HG03354 (cell line): ENCODE measurements around the gene ROBO1.

Experiments used
- ATAC-seq: cut with Tn5 transposase; IDR thresholded peaks from one replicate; pipeline ENCODE4 v1.9.1; 2021; ENCODE audit warnings: mild to moderate bottlenecking; ENCODE audit not compliant: unreplicated experiment, poor library complexity, severe bottlenecking

The ROBO1 gene

GRCh38 chr3:78977073-78977472 lies 790.7 kb downstream of the ROBO1 start:
- ATAC-seq, result no peak

DNA sequence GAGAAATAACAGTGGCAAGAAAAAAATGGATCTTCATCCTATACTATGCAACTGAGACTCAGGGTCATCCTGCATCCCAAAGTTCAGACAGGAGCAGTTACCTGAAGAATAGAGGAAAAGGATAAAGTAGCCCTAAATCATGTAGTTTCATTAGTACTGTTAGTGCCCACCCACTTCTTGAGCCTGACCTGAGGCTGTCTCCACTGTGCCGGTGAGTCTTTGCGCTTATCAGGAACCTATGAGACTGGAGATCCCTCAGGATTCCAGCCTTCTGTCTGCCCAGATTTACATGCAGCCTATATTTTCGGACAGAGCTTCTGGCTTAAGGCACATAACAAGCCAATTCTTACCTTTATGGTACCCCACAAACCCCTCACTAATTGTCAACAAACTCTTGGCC lies 791.6 kb downstream of the ROBO1 start:
- no peak for ATAC-seq

GRCh38 chr3:78974181-78974790 lies 793.5 kb downstream of the ROBO1 start:
- ATAC-seq, result no peak

DNA sequence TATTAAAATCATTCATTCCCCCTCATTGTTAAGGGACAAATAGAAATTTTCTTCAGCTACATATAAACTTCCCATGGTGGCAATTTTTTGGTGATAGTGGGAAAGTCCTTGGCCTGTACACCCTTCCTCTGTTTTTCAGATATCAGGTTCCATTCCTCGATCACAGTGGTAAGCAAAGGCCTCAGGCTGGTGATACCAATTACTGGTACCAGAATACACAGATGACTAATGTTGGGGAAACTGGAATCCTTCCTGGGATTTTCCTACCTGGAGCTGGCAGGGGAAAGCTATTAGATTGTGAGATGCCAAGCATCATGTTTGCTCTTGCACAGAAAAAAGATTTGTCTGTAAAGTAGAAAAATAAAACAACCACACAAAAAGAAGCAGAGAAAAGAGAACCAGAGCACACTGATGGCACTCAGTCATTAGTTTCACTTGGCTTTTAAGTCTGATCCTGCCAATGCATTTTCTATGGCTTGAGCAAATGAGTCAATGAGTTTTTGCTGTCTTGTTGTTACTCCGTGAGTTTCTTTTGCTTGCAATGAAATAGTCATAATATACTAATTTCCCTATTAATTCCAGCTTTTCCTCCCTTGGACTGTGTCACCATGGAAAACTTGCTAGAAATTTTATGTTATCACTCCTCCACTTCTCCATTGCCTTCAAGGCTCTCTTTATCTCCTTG lies 795.0 kb downstream of the ROBO1 start:
- no peak for ATAC-seq

DNA sequence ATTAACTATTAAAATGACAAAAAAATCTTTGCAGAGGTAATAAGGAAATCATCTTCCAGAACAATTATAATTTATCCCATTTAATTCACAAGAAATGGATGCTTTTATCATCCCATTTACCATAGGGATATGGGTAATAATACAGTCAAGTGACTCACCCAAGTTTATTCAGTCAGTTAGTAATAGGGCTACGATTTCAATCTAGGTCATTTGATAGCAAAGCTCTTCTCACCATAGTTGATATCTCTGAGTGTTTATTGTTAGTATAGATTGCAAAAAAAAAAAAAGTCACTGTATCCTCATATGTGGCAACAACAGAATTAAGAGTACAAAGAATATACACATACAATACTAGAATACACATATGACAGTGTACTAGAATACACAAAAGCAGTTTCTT lies 797.1 kb downstream of the ROBO1 start:
- no peak for ATAC-seq

GRCh38 chr3:78969483-78969882 lies 798.3 kb downstream of the ROBO1 start:
- ATAC-seq, result no peak

DNA sequence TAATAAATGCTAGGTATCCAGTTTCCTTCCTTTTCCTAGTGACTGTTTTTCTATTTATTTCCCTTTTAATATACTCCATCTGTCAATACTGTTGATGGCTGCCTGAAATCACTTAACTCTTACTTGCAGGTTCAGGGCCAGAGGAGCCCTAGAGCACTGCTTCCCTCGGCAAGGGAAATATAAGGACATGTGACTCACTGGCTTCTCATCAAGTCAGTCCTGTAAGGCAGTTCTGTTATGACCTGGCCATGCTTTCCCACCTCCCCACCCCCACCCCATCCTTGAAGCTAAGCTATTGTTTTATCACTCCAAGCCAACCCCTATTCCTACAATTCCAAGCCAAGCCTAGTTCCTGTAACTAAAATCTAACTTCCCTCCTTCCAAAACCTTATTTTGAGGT lies 800.7 kb downstream of the ROBO1 start:
- ATAC-seq, result no peak

- ATAC-seq, result no peak
These were observed 804.0 kb downstream of the ROBO1 start for GRCh38 chr3:78963771-78964170.

DNA sequence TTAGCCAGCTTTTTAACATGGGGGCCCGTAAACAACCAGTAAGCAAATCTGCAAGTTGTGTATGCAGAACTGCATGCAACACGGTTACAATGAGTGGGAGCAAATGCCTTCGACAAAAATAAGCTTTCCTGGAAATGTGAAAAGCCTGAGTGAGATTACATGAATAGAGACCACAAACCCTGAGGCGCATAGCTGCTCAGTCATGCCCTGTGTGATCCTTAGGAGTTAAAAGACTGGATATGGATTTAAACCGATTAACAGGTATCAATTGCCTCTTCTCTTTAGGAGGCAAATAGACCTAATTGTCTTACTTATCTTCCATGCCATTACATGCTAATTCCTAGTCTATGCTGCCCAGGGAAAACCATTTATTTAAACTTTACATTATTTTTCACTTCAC lies 810.3 kb downstream of the ROBO1 start:
- no peak for ATAC-seq

DNA sequence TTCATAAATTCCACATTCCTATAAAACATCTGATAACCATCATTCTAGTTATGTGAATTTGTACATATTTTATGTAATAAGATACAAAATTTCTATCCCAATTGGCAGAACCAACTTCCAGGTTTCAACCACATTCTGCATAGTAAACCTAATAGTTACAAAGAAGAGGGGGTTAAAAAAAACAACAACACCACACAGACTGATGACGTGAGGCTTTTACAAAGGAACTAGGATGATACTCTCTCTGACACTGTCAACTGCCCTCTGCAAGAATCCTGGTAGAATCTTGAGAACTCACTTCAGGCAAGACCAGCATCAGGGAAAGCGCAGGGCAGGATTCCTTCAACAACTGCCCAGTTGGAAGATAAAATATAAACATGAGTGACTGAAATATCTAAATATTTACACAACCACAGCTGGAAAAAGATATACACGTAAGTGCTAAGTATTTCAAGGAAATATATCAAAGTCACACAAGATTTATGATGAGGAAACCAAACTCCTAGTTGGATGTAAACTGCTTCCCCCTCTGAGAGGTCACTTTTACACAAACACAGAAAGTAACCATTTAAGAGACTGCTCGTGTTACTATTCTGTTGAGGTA lies 816.4 kb downstream of the ROBO1 start:
- no peak for ATAC-seq

GRCh38 chr3:78941587-78941986 lies 826.2 kb downstream of the ROBO1 start:
- no peak for ATAC-seq

DNA sequence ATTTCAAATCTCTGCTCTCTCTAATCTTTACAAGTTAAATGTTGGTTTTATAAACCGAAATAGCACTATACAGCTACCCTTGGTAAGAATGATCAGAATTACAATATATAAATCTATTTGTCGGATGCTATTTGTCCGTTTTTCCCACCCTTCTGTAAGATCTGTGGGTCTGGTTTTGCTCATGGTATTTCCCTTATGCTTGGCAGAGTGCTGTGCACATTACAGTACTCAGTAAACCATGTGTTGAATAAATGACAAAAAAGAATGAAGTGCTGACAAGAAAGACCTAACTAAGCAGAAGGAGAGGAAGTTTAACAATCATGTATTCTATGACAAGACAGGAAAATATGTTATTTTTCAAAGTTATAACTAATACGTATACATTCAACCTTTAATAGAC lies 827.2 kb downstream of the ROBO1 start:
- ATAC-seq, result no peak

DNA sequence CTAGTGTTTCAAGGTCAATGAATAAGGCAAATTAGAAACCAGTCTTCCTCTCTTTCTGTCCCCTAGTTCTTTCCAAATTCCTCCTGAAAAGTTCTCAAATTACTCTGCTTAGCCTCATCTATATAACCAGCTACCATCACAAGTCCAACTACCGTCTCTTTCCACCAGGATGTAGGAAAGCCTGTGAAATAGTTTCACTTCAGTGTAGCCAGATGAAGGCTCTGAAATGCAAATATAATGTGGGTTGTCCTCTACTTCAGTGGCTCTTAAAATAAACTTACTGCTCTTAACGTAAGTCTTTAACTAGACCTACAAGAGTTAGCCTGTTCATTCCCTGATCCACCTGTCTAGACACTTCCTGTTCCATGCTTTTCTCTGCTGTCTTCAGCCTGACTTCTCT lies 827.7 kb downstream of the ROBO1 start:
- ATAC-seq, result no peak

GRCh38 chr3:78937475-78937874 lies 830.3 kb downstream of the ROBO1 start:
- ATAC-seq, result no peak

DNA sequence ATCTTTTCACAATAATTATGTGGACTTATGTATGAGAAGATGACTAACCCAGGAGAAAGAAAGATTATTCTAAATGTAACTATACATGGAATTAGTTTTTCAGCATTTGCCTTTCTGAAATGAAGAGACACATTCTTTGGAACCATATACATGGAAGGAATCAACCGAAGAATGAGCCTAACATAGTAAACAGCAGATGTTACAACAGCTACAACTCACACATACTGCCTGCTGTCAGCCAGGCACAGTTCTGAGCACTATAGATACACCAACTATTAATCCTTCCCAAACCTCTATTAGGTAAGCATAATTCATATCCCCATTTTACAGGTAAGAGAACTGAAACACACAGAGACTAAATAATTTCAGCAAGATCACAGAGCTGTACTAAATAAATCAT lies 840.0 kb downstream of the ROBO1 start:
- ATAC-seq, result no peak

GRCh38 chr3:78926523-78926922 lies 841.3 kb downstream of the ROBO1 start:
- ATAC-seq, result no peak

- ATAC-seq, result no peak
These were observed 843.1 kb downstream of the ROBO1 start for GRCh38 chr3:78924711-78925110.

GRCh38 chr3:78919021-78919755 lies 848.6 kb downstream of the ROBO1 start:
- ATAC-seq, result no peak

- no peak for ATAC-seq
These were observed 849.3 kb downstream of the ROBO1 start for GRCh38 chr3:78918361-78919020.

DNA sequence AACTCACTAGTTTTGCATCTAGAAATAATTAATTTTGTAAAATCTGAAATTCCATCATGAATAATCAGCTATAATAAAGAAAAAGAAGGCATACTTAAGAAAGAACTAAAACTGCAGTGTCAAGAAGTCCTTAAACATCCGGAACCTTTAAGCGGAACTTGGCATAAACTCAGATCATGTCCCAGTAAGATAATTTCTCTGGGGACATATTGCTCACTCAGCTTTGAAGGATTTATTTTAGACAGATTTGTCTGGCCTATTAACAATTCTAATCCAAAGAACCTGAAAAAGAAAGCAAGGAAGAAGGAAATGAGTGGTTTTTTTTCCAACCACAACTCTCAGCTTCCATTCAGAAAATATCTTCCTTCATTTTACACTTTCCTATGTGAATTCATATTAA lies 850.3 kb downstream of the ROBO1 start:
- ATAC-seq, result no peak
